ENCODE data around the gene SLC25A26.
"Not testable (repeated sequence)": the region's sequence is repeated elsewhere in the genome, so short reads cannot be mapped to it uniquely, and the experiment has no call there.

Gene SLC25A26

GRCh38 chr3:66211779-66212178, 9.0 kb upstream of the SLC25A26 start:
- no peak for TF ChIP-seq CTCF (IDR thresholded peaks at IDR 0.05; ENCODE audit: low read depth, low read length)
- H3K4me1 ChIP-seq, result no peaks in the 10 kb centered on the region
- no peaks in the 10 kb centered on the region for H3K36me3 ChIP-seq
- H3K27me3 ChIP-seq, result peaks cover 8% of the 10 kb centered on the region
- no peaks in the 10 kb centered on the region for H3K9me3 ChIP-seq
- DNase-seq, result no peak
- H3K4me3 ChIP-seq (ENCODE audit: low read depth, low read length), result no peak overlapping the region

GRCh38 chr3:66215106-66215505, 5.7 kb upstream of the SLC25A26 start:
- no peaks in the 10 kb centered on the region for H3K9me3 ChIP-seq
- TF ChIP-seq CTCF (IDR thresholded peaks at IDR 0.05; ENCODE audit: low read depth, low read length), result no peak
- DNase-seq, result no peak

GRCh38 chr3:66220066-66220465, 735 bp upstream of the SLC25A26 start:
- Histone ChIP-seq H3K36me3 (0 out of 2 replicates have a peak, but pooled peaks cover 3% of the 10 kb centered on the region), H3K9me3 (no peaks in the 10 kb centered on the region), H3K27me3 (peaks cover 28% of the 10 kb centered on the region), H3K4me1 (no peaks in the 10 kb centered on the region), H3K4me3 (ENCODE audit: low read depth, low read length) (peak overlapping the region; percentile 90)
- no peak for DNase-seq
- no peak for TF ChIP-seq CTCF (IDR thresholded peaks at IDR 0.05; ENCODE audit: low read depth, low read length)

More at GRCh38 chr3:66215106-66215505, 5.7 kb upstream of the SLC25A26 start:
- Histone ChIP-seq H3K27me3 (peaks cover 28% of the 10 kb centered on the region), H3K4me1 (no peaks in the 10 kb centered on the region), H3K36me3 (no peaks in the 10 kb centered on the region), H3K4me3 (ENCODE audit: low read depth, low read length) (no peak overlapping the region)

- TF ChIP-seq CTCF (IDR thresholded peaks at IDR 0.05; ENCODE audit: low read depth, low read length), result no peak
- no peak for DNase-seq
- Histone ChIP-seq H3K9me3 (no peaks in the 10 kb centered on the region), H3K4me3 (ENCODE audit: low read depth, low read length) (no peak overlapping the region), H3K4me1 (no peaks in the 10 kb centered on the region), H3K36me3 (0 out of 2 replicates have a peak, but pooled peaks cover 3% of the 10 kb centered on the region), H3K27me3 (no peaks in the 10 kb centered on the region)
Measured at GRCh38 chr3:66224220-66224619, 3.4 kb downstream of the SLC25A26 start.

- DNase-seq; H3K36me3 ChIP-seq; H3K4me3 ChIP-seq (ENCODE audit: low read depth, low read length); H3K27me3 ChIP-seq; H3K4me1 ChIP-seq; H3K9me3 ChIP-seq: not testable (repeated sequence)
Measured at GRCh38 chr3:66226093-66226492, 5.3 kb downstream of the SLC25A26 start.

- no peaks in the 10 kb centered on the region for H3K27me3 ChIP-seq
- H3K36me3 ChIP-seq, result 0 out of 2 replicates have a peak, but pooled peaks cover 3% of the 10 kb centered on the region
- no peak for TF ChIP-seq CTCF (IDR thresholded peaks at IDR 0.05; ENCODE audit: low read depth, low read length)
- DNase-seq, result no peak
- H3K4me3 ChIP-seq (ENCODE audit: low read depth, low read length), result no peak overlapping the region
- no peaks in the 10 kb centered on the region for H3K9me3 ChIP-seq
- H3K4me1 ChIP-seq, result no peaks in the 10 kb centered on the region
Measured at GRCh38 chr3:66227051-66227450, 6.2 kb downstream of the SLC25A26 start.

- DNase-seq, result no peak
- Histone ChIP-seq H3K27me3 (no peaks in the 10 kb centered on the region), H3K36me3 (no peaks in the 10 kb centered on the region), H3K4me3 (ENCODE audit: low read depth, low read length) (no peak overlapping the region), H3K4me1 (peaks cover 4% of the 10 kb centered on the region; the same call in 1 of the 2 replicates), H3K9me3 (no peaks in the 10 kb centered on the region)
- TF ChIP-seq CTCF (IDR thresholded peaks at IDR 0.05; ENCODE audit: low read depth, low read length), result no peak
Measured at GRCh38 chr3:66227915-66228314, 7.1 kb downstream of the SLC25A26 start.
